Stimulated activated CD4-positive, alpha-beta T cell treated with anti-CD3 and anti-CD28 coated beads, Interleukin-4, amount 100 ng/mL, for 1 hour (primary cell): ENCODE measurements around the gene CDK17.

Experiments used
- DNase-seq: peaks from one replicate; pipeline ENCODE4 v3.0.0-alpha.2; 2020

The CDK17 gene

DNA sequence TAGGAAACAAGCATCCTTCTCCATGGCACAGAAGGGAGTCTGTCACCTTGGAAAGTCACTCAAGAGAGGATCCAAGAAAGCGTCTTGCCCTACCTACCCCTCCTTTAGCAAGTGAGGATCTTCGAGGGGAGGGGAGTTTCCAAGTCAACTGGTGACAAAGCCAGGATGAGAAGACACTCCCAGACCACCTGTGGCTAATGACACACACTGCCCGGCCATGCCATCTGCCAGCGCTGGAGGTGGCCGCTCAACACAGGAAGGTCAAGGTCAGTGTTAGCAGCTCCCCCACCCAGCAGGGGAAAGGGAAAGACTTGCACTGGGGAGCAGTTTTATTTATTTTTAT, 164.8 kb downstream of the CDK17 start:
- DNase-seq: no peak

DNA sequence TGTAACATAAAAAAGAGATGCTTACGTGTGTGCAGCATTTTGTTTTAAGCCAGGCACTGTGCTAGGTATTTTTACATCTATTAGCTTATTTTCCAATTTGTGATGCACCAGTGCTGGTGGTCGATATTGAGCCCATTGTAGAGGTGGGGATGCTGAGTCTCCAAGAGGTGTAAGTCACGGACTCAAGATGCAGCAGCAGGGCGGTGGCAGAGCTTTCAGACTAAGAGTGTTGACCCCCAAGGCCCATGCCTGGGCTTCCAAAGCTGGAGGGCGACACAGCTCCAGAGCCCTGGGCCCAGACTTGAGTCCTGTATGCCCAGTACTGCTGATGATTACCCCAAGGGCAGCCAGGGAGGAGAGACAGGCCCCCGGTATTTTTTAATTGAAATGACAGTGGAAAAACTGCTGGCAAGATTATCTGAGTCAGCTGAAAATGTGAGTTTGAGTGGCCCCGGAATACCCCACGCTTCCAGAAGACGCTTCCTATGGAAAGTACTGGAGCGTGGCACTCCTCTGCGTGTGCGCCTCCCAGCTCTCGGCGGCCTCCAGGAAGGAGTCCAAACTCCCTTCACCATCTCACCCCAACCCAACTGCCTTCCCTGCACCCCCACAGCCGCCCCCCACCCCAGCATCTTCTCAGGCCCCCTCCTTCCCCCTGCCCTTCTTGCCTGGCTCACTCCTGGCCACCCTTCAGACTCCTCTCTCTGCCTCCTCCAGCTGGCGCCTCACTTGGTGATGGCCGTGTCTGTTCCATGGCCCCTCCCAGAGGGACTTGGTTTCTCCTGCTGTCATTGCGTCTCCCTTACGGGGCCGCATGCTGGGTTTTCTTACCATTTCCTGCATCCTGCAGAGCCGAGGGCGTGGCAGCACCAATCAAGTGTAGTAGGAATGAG, 165.4 kb downstream of the CDK17 start:
- no peak for DNase-seq

DNA sequence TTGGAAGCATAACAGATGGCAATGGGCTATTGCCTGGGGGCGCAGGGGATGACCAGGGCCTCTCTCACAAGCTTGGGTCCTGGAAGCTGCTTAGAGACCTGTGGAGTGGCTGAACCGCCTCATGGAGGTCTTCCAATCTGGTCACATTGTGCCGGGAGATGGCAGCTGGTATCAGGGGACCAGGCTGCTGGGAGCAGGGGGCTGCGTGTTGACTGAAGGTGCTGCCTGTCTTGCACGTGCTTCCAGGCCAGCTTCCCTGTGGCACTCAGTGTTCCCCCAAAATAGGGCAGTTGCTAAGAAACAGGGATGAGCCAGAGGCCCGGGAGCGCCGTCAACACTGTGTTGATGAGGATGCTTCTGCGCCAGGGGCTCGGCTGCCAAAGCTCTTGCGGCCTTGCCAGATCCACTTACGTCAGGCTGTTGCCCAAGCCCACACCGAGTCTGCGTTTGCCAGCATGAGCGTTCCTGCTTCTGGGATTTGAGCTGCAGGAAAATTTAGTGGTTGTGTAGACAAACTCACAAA, 166.2 kb downstream of the CDK17 start:
- DNase-seq: no peak

DNA sequence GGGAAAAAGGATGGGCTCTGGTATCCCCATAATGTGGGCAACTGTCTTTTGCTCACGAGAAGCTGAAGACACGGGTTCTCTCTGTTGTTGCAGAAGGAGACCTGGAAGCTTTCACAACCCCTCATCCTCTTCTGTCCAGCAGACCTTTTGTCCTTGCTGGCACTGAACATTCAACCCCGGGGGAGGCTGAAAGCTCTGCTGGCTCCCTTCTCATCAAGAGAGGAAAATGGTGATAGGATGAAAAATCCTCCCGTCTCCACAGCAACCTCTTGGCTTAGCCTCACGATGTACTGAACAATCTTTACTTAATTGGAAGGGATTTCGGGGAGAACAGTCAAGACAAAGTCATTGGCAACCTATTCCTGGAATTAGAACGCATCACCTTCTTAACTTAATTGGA, 167.1 kb downstream of the CDK17 start:
- no peak for DNase-seq

DNA sequence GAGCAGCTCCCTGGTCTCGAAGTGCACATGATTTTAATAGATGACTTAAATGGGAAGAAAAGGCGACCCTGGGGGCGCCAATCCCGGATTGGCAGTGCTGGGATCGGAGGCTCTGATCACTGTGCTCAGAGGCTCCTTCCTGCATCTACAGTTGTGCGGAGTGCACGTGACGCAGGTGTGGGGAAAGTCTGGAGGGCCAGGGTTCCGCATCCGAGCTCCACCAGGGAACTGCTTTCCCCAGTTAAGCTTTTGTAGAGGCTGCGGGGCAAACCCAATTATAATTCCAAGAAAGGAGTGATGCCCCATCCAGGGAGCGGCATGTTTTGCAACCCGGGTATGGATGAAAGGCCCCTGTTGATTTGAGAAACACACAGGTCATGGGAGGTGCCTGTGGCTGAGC, 169.6 kb downstream of the CDK17 start:
- DNase-seq: no peak

DNA sequence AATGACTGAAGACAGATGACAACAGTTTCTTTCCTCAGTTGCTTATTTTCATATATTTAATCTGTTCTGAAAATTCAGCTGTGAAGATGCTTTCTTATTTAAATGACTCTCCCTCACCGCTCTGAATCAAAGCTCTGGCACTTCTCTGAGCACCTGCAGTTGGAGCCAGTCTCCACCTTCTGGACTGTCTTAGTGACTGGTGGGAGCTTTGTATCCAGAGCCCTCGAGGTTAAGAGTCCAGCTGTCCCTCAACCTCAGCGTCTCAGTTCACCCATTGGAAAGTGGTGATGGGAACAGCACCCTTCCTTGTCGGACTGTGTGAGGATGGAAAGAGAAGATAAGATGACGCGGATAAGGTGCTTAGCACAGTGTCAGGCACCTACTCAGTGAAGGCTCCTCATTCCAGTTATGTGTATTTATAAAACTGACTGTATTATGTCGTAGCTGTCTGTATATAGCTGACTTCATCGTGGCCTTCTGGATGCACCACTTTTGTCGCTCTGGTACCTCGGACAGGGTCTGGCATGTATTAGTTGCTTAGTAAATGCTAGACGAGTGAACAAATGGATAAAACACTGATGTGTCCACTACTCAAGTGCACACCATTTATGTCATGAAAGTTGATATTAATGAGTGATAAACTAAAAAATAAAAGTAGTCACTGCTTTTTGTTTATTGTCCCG, 171.5 kb downstream of the CDK17 start:
- DNase-seq: no peak
